ENCODE results near the gene CD48. TPM values are rescaled to one million over a fixed set of nuclear protein-coding genes. Genes with fewer than 3 reads are reported as not detected.

Gene CD48
- total RNA-seq, 2 experiments from 2014 or later: 387 to 395 TPM

- no peaks in the 10 kb centered on the region for H3K27me3 Mint-ChIP-seq
- no peaks in the 10 kb centered on the region for H3K9me3 ChIP-seq (ENCODE audit: control insufficient read depth in 1 of 2, insufficient read depth in 1 of 2, low read length in 2 of 2)
- H3K36me3 Mint-ChIP-seq (ENCODE audit: low read depth): peaks cover 95% of the 10 kb centered on the region
- ATAC-seq (ENCODE audit: poor library complexity): no peak
- intact Hi-C loops (cut with DNase I, micrococcal nuclease): no loop called here
- no peaks in the 10 kb centered on the region for H3K27me3 ChIP-seq (ENCODE audit: control insufficient read depth in 1 of 2, insufficient read depth in 2 of 2, low read length in 2 of 2)
- peak overlapping the region; percentile 76 for H3K4me3 Mint-ChIP-seq
- ChIA-PET POLR2A (interaction anchor here (1.4 to 2.6 kb wide), 4 partner anchors 13 to 41 kb away, joined by 3 to 14 read pairs (median 9); partner anchors contain the start of gene SLAMF1), CTCF (interaction anchor here (1.0 to 1.2 kb wide), 2 partner anchors 14 to 42 kb away, joined by 4 read pairs; no protein-coding TSS in a partner anchor)
- H3K9me3 Mint-ChIP-seq: no peaks in the 10 kb centered on the region
- H3K4me1 Mint-ChIP-seq (ENCODE audit: low read depth): peaks cover 97% of the 10 kb centered on the region
- H3K27ac Mint-ChIP-seq: peak overlapping the region; percentile 97
- peak overlapping the region; percentile 66 to 90 for H3K27ac ChIP-seq (ENCODE audit: low read depth in 1 of 2, low read length in 2 of 2)
- H3K4me1 ChIP-seq (ENCODE audit: insufficient read depth, low read length): peaks cover 99% of the 10 kb centered on the region
- no peak overlapping the region for H3K4me3 ChIP-seq (ENCODE audit: low read length)
- H3K36me3 ChIP-seq (ENCODE audit: insufficient read depth, low read length): peaks cover 70% of the 10 kb centered on the region
- TF ChIP-seq CTCF (IDR thresholded peaks at IDR 0.05): no peak
- no peak for DNase-seq
Observed at GRCh38 chr1:160633330-160633903, 78.2 kb downstream of the CD48 start.

GRCh38 chr1:160631983-160632625 lies 79.5 kb downstream of the CD48 start:
- ChIA-PET POLR2A (interaction anchor here (1.1 to 2.6 kb wide), 6 partner anchors 10 to 43 kb away, joined by 3 to 14 read pairs (median 6); partner anchors contain the start of gene SLAMF1), CTCF (interaction anchor here (1.0 to 2.2 kb wide), 3 partner anchors 13 to 43 kb away, joined by 4 to 9 read pairs (median 4); no protein-coding TSS in a partner anchor)
- H3K4me3 ChIP-seq (ENCODE audit: low read length): no peak overlapping the region
- Mint-ChIP-seq H3K9me3 (no peaks in the 10 kb centered on the region), H3K27me3 (no peaks in the 10 kb centered on the region), H3K4me3 (peak overlapping the region; percentile 17), H3K4me1 (ENCODE audit: low read depth) (peaks cover 97% of the 10 kb centered on the region), H3K36me3 (ENCODE audit: low read depth) (peaks cover 91% of the 10 kb centered on the region), H3K27ac (peak overlapping the region; percentile 97)
- TF ChIP-seq CTCF (IDR thresholded peaks at IDR 0.05): no peak
- H3K9me3 ChIP-seq (ENCODE audit: control insufficient read depth in 1 of 2, insufficient read depth in 1 of 2, low read length in 2 of 2): no peaks in the 10 kb centered on the region
- H3K27ac ChIP-seq (ENCODE audit: low read depth in 1 of 2, low read length in 2 of 2): peak overlapping the region; percentile 64 to 90
- H3K27me3 ChIP-seq (ENCODE audit: control insufficient read depth in 1 of 2, insufficient read depth in 2 of 2, low read length in 2 of 2): no peaks in the 10 kb centered on the region
- intact Hi-C loops (cut with DNase I, micrococcal nuclease): no loop called here
- H3K36me3 ChIP-seq (ENCODE audit: insufficient read depth, low read length): peaks cover 73% of the 10 kb centered on the region
- peaks cover 100% of the 10 kb centered on the region for H3K4me1 ChIP-seq (ENCODE audit: insufficient read depth, low read length)
- ATAC-seq (ENCODE audit: poor library complexity) (no peak), DNase-seq (peak in 1 of 14 experiments; percentile 62)

- no peak for DNase-seq
- Mint-ChIP-seq H3K27ac (peak overlapping the region; percentile 97), H3K27me3 (no peaks in the 10 kb centered on the region), H3K4me3 (peak overlapping the region; percentile 84), H3K4me1 (ENCODE audit: low read depth) (peaks cover 97% of the 10 kb centered on the region), H3K36me3 (ENCODE audit: low read depth) (peaks cover 88% of the 10 kb centered on the region), H3K9me3 (no peaks in the 10 kb centered on the region)
- H3K27ac ChIP-seq (ENCODE audit: low read depth in 1 of 2, low read length in 2 of 2): peak overlapping the region; percentile 90 to 93
- intact Hi-C loops (cut with DNase I, micrococcal nuclease): no loop called here
- H3K36me3 ChIP-seq (ENCODE audit: insufficient read depth, low read length): peaks cover 64% of the 10 kb centered on the region
- H3K4me3 ChIP-seq (ENCODE audit: low read length): no peak overlapping the region
- ChIA-PET CTCF (interaction anchor here (0.8 to 2.2 kb wide), 4 partner anchors 10 to 48 kb away, joined by 3 to 9 read pairs (median 4); no protein-coding TSS in a partner anchor), POLR2A (interaction anchor here (1.1 to 5.7 kb wide), 5 partner anchors 12 to 96 kb away, joined by 4 to 74 read pairs (median 18); partner anchors contain the start of gene SLAMF1)
- no peaks in the 10 kb centered on the region for H3K9me3 ChIP-seq (ENCODE audit: control insufficient read depth in 1 of 2, insufficient read depth in 1 of 2, low read length in 2 of 2)
- no peak for ATAC-seq (ENCODE audit: poor library complexity)
- no peak for TF ChIP-seq CTCF (IDR thresholded peaks at IDR 0.05)
- H3K27me3 ChIP-seq (ENCODE audit: control insufficient read depth in 1 of 2, insufficient read depth in 2 of 2, low read length in 2 of 2): no peaks in the 10 kb centered on the region
- peaks cover 100% of the 10 kb centered on the region for H3K4me1 ChIP-seq (ENCODE audit: insufficient read depth, low read length)
Observed at GRCh38 chr1:160630523-160631451, 80.8 kb downstream of the CD48 start.

Measured in CD4-positive, alpha-beta T cell (primary cell).